ENCODE measurements around the gene CFAP210.
"Not testable (repeated sequence)": the region's sequence is repeated elsewhere in the genome, so short reads cannot be mapped to it uniquely, and the experiment has no call there.

The CFAP210 gene

GRCh38 chr2:169609264-169609663 lies 84.9 kb downstream of the CFAP210 start:
- no peak for DNase-seq

GRCh38 chr2:169599568-169599967 lies 94.6 kb downstream of the CFAP210 start:
- DNase-seq: no peak

- no peak for DNase-seq
These were observed 95.2 kb downstream of the CFAP210 start for GRCh38 chr2:169598982-169599381.

- DNase-seq: not testable (repeated sequence)
These were observed 97.7 kb downstream of the CFAP210 start for GRCh38 chr2:169596546-169596945.

Measured in AML-193 (cell line).